Measurements from ENCODE around the gene WWOX.

WWOX gene

GRCh38 chr16:78146807-78147206 is 47.4 kb downstream of the WWOX start:
- DNase-seq (ENCODE audit: low spot score): no peak

GRCh38 chr16:78147911-78148401 is 48.5 kb downstream of the WWOX start:
- DNase-seq (ENCODE audit: low spot score): no peak

GRCh38 chr16:78150233-78150632 is 50.8 kb downstream of the WWOX start:
- DNase-seq (ENCODE audit: low spot score): no peak

GRCh38 chr16:78154729-78155461 is 55.4 kb downstream of the WWOX start:
- DNase-seq (ENCODE audit: low spot score): no peak

- DNase-seq (ENCODE audit: low spot score): no peak
Measured at GRCh38 chr16:78155791-78156345, 56.4 kb downstream of the WWOX start.

- no peak for DNase-seq (ENCODE audit: low spot score)
Measured at GRCh38 chr16:78161023-78161729, 61.7 kb downstream of the WWOX start.

- no peak for DNase-seq (ENCODE audit: low spot score)
Measured at GRCh38 chr16:78163772-78164670, 64.6 kb downstream of the WWOX start.

- no peak for DNase-seq (ENCODE audit: low spot score)
Measured at GRCh38 chr16:78170494-78170933, 71.1 kb downstream of the WWOX start.

GRCh38 chr16:78175287-78175686 is 75.8 kb downstream of the WWOX start:
- no peak for DNase-seq (ENCODE audit: low spot score)

GRCh38 chr16:78176435-78176834 is 77.0 kb downstream of the WWOX start:
- DNase-seq (ENCODE audit: low spot score): no peak

GRCh38 chr16:78177218-78177617 is 77.8 kb downstream of the WWOX start:
- no peak for DNase-seq (ENCODE audit: low spot score)

- no peak for DNase-seq (ENCODE audit: low spot score)
Measured at GRCh38 chr16:78177987-78178386, 78.5 kb downstream of the WWOX start.

GRCh38 chr16:78179666-78180065 is 80.2 kb downstream of the WWOX start:
- DNase-seq (ENCODE audit: low spot score): no peak

GRCh38 chr16:78180349-78180748 is 80.9 kb downstream of the WWOX start:
- no peak for DNase-seq (ENCODE audit: low spot score)

- DNase-seq (ENCODE audit: low spot score): no peak
Measured at GRCh38 chr16:78183437-78184237, 84.2 kb downstream of the WWOX start.

- no peak for DNase-seq (ENCODE audit: low spot score)
Measured at GRCh38 chr16:78184238-78185183, 85.1 kb downstream of the WWOX start.

GRCh38 chr16:78189121-78189520 is 89.7 kb downstream of the WWOX start:
- DNase-seq (ENCODE audit: low spot score): no peak

- no peak for DNase-seq (ENCODE audit: low spot score)
Measured at GRCh38 chr16:78192734-78193488, 93.5 kb downstream of the WWOX start.

- no peak for DNase-seq (ENCODE audit: low spot score)
Measured at GRCh38 chr16:78194948-78195347, 95.5 kb downstream of the WWOX start.

All from ecto neural progenitor cell (in vitro differentiated cells).